SK-MEL-5 (cell line): ENCODE results near the gene LRP2BP. TPM values are rescaled to one million over a fixed set of nuclear protein-coding genes. Genes with fewer than 3 reads are reported as not detected.

ENCODE experiments used
- small RNA-seq, 2 experiments: library from RNA; depleted of rRNA; stranded (forward); fragments of <200 nt; gene quantifications; one replicate each; pipeline ENCODE3, GENCODE V24; 2014
- total RNA-seq: library from RNA; depleted of rRNA; stranded (reverse); fragments of >200 nt; shearing (Covaris generic); gene quantifications from 2 replicates; pipeline ENCODE4 v1.2.3, GENCODE V29; 2014; rRNA removed

LRP2BP gene
- total RNA-seq, 1 experiment from 2014 or later = 0.71 TPM

Small RNA genes within 50 kb of the gene (small RNA-seq; reads per million reads assigned to genes)
- gene RF00019 = 0 reads per million in 2 experiments

Other genes with a start within 250 kb of the LRP2BP start
- 73.5 and 74.9 TPM in 2 replicates for gene CFAP97, start 191.9 kb downstream of the LRP2BP start, total RNA-seq
- gene SNX25, start 186.3 kb downstream of the LRP2BP start, total RNA-seq = 57.8 and 59.0 TPM in 2 replicates
- 42.5 and 57.6 TPM in 2 replicates for gene ANKRD37, start 917 bp upstream of the LRP2BP start, total RNA-seq
- 42.2 and 43.4 TPM in 2 replicates for gene UFSP2, start 30.0 kb upstream of the LRP2BP start, total RNA-seq
- gene CCDC110, start 75.8 kb upstream of the LRP2BP start, total RNA-seq = 0.92 and 2.7 TPM in 2 replicates
- 73.2 and 79.0 TPM in 2 replicates for gene PDLIM3, start 139.6 kb upstream of the LRP2BP start, total RNA-seq